OCI-LY3 (cell line): ENCODE measurements around the gene SLC25A26.

Source experiments
- H2AFZ ChIP-seq: fragments of 200-600, 300-600 bp; shearing (Covaris generic); 2 replicates; pipeline ENCODE4 v1.6.0; 2014; ENCODE audit warnings: antibody characterized with exemption, low read depth, low read length
- H3K27ac ChIP-seq: fragments of 200-600, 300-600 bp; sonication (generic); 2 replicates; pipeline ENCODE4 v1.5.1; 2014; ENCODE audit warnings: mild to moderate bottlenecking, low read length, moderate library complexity, mixed read lengths
- H3K27me3 ChIP-seq: fragments of 200-600, 300-600 bp; sonication (generic); 2 replicates; pipeline ENCODE4 v1.6.1; 2014; ENCODE audit warnings: low read depth, low read length, mixed read lengths
- H3K36me3 ChIP-seq: fragments of 200-600, 300-600 bp; sonication (generic); replicated peaks from 2 replicates; pipeline ENCODE3; 2014; ENCODE audit warnings: low read depth, low read length, mixed read lengths
- H3K4me1 ChIP-seq: fragments of 300-600, 200-600 bp; sonication (generic); 2 replicates; pipeline ENCODE4 v1.6.1; 2014; ENCODE audit warnings: low read length, mixed read lengths
- H3K4me2 ChIP-seq: fragments of 200-600, 300-600 bp; sonication (generic); 2 replicates; pipeline ENCODE4 v1.6.1; 2014; ENCODE audit warnings: low read length, mixed read lengths
- H3K4me3 ChIP-seq: fragments of 300-600, 200-600 bp; sonication (generic); 2 replicates; pipeline ENCODE4 v1.5.1; 2014; ENCODE audit warnings: antibody characterized with exemption, mild to moderate bottlenecking, low read length, moderate library complexity
- H3K79me2 ChIP-seq: fragments of 300-600, 200-600 bp; shearing (Covaris generic); 2 replicates; pipeline ENCODE4 v1.6.1; 2014; ENCODE audit warnings: mild to moderate bottlenecking, low read length, mixed read lengths
- H3K9ac ChIP-seq: fragments of 300-600, 200-600 bp; shearing (Covaris generic); 2 replicates; pipeline ENCODE4 v1.6.0; 2014; ENCODE audit warnings: mild to moderate bottlenecking, low read length, moderate library complexity
- H3K9me3 ChIP-seq: fragments of 200-600, 300-600 bp; shearing (Covaris generic); 2 replicates; pipeline ENCODE4 v1.6.1; 2014; ENCODE audit warnings: low read length, mixed read lengths; ENCODE audit not compliant: insufficient read depth
- H4K20me1 ChIP-seq: fragments of 200-600, 300-600 bp; sonication (generic); 2 replicates; pipeline ENCODE4 v1.6.1; 2016; ENCODE audit warnings: low read length, mixed read lengths; ENCODE audit not compliant: insufficient read depth
- CTCF ChIP-seq: fragments of 200-600, 300-600 bp; sonication (generic); IDR thresholded peaks from 2 replicates; pipeline ENCODE4 v1.5.1; 2014; ENCODE audit warnings: antibody characterized with exemption, low read length, low read depth
- EZH2phosphoT487 ChIP-seq: fragments of 200-600 bp; shearing (Covaris generic); IDR thresholded peaks from 2 replicates; pipeline ENCODE4 v1.6.1; 2018; ENCODE audit warnings: antibody characterized with exemption, mixed run types, low read depth

Gene SLC25A26

GRCh38 chr3:66326340-66326739, 105.5 kb downstream of the SLC25A26 start:
- no peaks in the 10 kb centered on the region for H3K4me1 ChIP-seq
- no peaks in the 10 kb centered on the region for H3K79me2 ChIP-seq
- no peaks in the 10 kb centered on the region for H4K20me1 ChIP-seq
- H3K36me3 ChIP-seq, result peaks cover 7% of the 10 kb centered on the region
- H3K27ac ChIP-seq, result no peak overlapping the region
- H3K9ac ChIP-seq, result no peak overlapping the region
- H3K9me3 ChIP-seq, result peaks cover 9% of the 10 kb centered on the region; the same call in 1 of the 2 replicates
- no peak overlapping the region for H3K4me2 ChIP-seq
- no peak overlapping the region for H3K4me3 ChIP-seq
- TF ChIP-seq CTCF, result no peak
- no peak for TF ChIP-seq EZH2phosphoT487
- no peak overlapping the region for H2AFZ ChIP-seq
- H3K27me3 ChIP-seq, result no peaks in the 10 kb centered on the region

GRCh38 chr3:66335671-66336070, 114.9 kb downstream of the SLC25A26 start:
- H3K27me3 ChIP-seq, result no peaks in the 10 kb centered on the region
- H3K4me3 ChIP-seq, result no peak overlapping the region
- H3K27ac ChIP-seq, result no peak overlapping the region
- no peak overlapping the region for H3K9ac ChIP-seq
- no peaks in the 10 kb centered on the region for H4K20me1 ChIP-seq
- H2AFZ ChIP-seq, result no peak overlapping the region
- TF ChIP-seq CTCF (no peak), EZH2phosphoT487 (no peak)
- H3K4me2 ChIP-seq, result no peak overlapping the region
- no peaks in the 10 kb centered on the region for H3K79me2 ChIP-seq
- H3K4me1 ChIP-seq, result peaks cover 4% of the 10 kb centered on the region; the same call in 1 of the 2 replicates
- no peaks in the 10 kb centered on the region for H3K36me3 ChIP-seq
- H3K9me3 ChIP-seq, result no peaks in the 10 kb centered on the region

GRCh38 chr3:66336333-66336766, 115.5 kb downstream of the SLC25A26 start:
- Histone ChIP-seq H3K9ac (no peak overlapping the region), H3K27me3 (no peaks in the 10 kb centered on the region), H3K4me3 (no peak overlapping the region), H3K9me3 (no peaks in the 10 kb centered on the region), H4K20me1 (no peaks in the 10 kb centered on the region), H3K36me3 (no peaks in the 10 kb centered on the region), H2AFZ (no peak overlapping the region), H3K4me2 (no peak overlapping the region), H3K27ac (no peak overlapping the region), H3K79me2 (no peaks in the 10 kb centered on the region), H3K4me1 (peaks cover 4% of the 10 kb centered on the region; the same call in 1 of the 2 replicates)
- no peak for TF ChIP-seq EZH2phosphoT487
- TF ChIP-seq CTCF, result no peak

- H3K9ac ChIP-seq, result no peak overlapping the region
These were observed 118.1 kb downstream of the SLC25A26 start for GRCh38 chr3:66338927-66339326.

More at GRCh38 chr3:66338927-66339326, 118.1 kb downstream of the SLC25A26 start:
- Histone ChIP-seq H3K4me1 (peaks cover 4% of the 10 kb centered on the region; the same call in 1 of the 2 replicates), H2AFZ (no peak overlapping the region), H3K79me2 (no peaks in the 10 kb centered on the region), H4K20me1 (no peaks in the 10 kb centered on the region), H3K27me3 (no peaks in the 10 kb centered on the region), H3K4me2 (no peak overlapping the region), H3K4me3 (no peak overlapping the region), H3K36me3 (no peaks in the 10 kb centered on the region), H3K27ac (no peak overlapping the region), H3K9me3 (no peaks in the 10 kb centered on the region)
- no peak for TF ChIP-seq EZH2phosphoT487
- TF ChIP-seq CTCF, result no peak
